ENCODE results near the gene TMED1. TPM values are rescaled to one million over a fixed set of nuclear protein-coding genes. Genes with fewer than 3 reads are reported as not detected.

The TMED1 gene, protein sequence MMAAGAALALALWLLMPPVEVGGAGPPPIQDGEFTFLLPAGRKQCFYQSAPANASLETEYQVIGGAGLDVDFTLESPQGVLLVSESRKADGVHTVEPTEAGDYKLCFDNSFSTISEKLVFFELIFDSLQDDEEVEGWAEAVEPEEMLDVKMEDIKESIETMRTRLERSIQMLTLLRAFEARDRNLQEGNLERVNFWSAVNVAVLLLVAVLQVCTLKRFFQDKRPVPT
- total RNA-seq, result 43.0 and 50.6 TPM in 2 replicates

DNA sequence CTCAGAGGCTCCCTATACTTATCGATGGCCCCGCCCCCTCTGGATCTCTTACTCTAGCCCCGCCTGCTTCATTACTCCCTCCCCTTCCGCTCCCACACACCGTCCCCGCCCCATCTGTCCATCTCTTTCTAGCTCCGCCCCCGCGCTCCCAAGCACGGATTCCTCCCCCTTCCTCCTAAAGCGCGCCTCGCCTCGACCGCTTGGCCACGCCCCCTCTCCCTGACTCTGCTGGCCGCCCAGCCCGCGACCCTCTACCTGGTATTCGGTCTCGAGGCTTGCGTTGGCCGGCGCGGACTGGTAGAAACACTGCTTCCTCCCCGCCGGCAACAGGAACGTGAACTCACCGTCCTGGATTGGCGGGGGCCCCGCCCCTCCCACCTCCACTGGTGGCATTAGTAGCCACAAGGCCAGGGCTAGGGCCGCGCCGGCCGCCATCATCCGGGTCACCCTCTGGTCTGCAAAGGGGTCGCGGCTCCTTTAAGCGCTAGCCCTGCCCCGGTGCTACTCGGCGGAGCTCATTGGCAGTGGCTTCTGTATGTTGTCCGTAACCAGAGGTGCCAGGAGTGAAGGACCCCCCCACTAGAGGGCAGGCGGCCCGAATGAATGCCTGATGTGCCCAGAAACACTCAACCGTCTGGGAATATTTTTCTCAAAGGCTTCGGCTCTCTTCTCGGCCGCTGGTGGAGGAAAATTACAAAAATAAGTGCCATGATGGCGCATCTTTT, at the start of gene TMED1:
TMED1 (minus strand) TSS at position 459 of the 725 bp plus-strand sequence; CDS start at position 438, 21 bp downstream.

DNA sequence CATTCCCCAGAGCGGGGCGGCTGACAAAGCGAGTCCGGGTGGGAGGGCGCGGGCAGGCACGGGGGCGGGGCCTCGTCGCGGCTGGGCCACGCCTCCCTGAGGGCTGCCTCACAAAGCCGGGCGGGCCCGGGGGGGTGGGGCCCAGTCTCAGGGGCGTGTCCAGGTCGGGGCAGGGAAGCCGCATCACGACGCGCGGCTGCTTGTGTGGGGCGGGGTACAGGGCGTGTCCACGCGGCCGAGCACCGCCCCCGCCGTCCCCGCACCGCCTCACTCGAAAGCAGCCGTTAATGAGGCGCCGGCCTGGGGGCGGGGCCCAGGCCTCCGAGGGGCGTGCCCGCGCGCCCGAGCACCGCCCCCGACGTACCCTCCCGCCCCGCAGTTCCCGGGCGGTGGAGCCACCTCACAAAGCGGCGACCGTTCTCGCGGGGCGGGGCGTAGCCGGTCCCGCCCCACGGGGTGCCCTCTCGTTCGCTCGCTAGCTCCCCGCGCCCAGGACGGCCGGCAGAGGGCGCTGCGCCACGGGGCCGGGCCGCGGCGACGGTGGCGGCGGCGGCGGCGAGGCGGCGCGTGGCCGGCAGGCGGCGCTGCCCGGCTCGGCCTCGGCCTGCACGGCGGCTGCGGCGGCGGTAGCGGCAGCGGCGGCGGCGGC, 35.1 kb upstream of the TMED1 start, which contains the start of gene CARM1:
CARM1 (plus strand) TSS at position 599 of the 649 bp plus-strand sequence. CDS start 150 bp downstream, outside the sequence.

DNA sequence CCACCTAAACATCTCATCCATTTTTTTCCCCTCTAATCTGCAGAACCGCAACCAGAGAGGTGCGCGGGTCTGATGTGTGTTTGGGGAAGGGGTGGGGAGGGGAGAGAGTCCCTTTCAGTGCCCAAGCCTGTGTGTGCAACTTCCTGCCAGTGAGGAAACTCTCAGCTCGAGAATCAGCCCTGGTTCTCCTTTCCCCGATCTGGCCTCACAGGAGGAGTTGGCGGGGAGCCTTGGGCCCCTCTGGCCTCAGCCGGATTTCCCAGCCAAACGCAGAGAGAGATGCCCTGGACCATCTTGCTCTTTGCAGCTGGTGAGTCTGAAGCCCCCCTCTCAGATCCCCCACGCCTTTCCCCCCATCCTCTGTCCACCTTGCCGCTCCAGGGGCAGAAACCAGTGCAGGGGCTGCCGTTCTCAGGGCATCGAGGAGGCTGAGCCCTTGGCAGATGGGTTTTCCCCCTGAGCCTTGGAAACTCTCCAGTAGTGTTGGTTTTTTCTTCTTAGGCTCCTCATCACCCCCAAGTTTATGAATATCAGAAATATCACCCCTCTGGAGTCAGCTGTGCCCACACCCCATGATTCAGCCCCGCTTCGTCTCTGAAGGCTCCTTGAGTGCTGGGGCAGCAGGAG, 12.3 kb upstream of the TMED1 start, which contains the start of gene C19orf38:
C19orf38 (plus strand) TSS at position 186 of the 627 bp plus-strand sequence; CDS start at position 280, 94 bp downstream.

Other genes starting within 250 kb of the TMED1 start
- gene AP1M2, start 248.9 kb downstream of the TMED1 start, total RNA-seq, result not detected in 2 replicates
- gene SLC44A2, start 210.7 kb downstream of the TMED1 start, total RNA-seq, result 18.8 and 20.8 TPM in 2 replicates
- 56.8 and 70.9 TPM in 2 replicates for gene ILF3, start 181.9 kb downstream of the TMED1 start, total RNA-seq
- gene QTRT1, start 134.8 kb downstream of the TMED1 start, total RNA-seq, result 32.8 and 47.1 TPM in 2 replicates
- 73.2 and 76.1 TPM in 2 replicates for gene DNM2, start 118.1 kb downstream of the TMED1 start, total RNA-seq
- 1.2 and 1.3 TPM in 2 replicates for gene C19orf38, start 12.2 kb upstream of the TMED1 start, total RNA-seq
- 21.7 and 22.7 TPM in 2 replicates for gene CARM1, start 35.3 kb upstream of the TMED1 start, total RNA-seq
- 90.0 and 94.7 TPM in 2 replicates for gene YIPF2, start 92.4 kb upstream of the TMED1 start, total RNA-seq
- gene TIMM29, start 92.6 kb upstream of the TMED1 start, total RNA-seq, result 22.4 and 27.1 TPM in 2 replicates
- 41.5 and 53.0 TPM in 2 replicates for gene SMARCA4, start 124.8 kb upstream of the TMED1 start, total RNA-seq